Endothelial cell (in vitro differentiated cells): Measurements from ENCODE around the gene ITPK1. TPM values are rescaled to one million over a fixed set of nuclear protein-coding genes. Genes with fewer than 3 reads are reported as not detected.

ENCODE experiments used
- DNase-seq: peaks from one replicate; pipeline ENCODE4 v3.0.0; 2021; ENCODE audit warnings: low spot score
- H3K27ac Mint-ChIP-seq: one replicate; pipeline ENCODE4 v1.8.0; 2021; ENCODE audit warnings: mixed read lengths, inconsistent platforms; ENCODE audit not compliant: unreplicated experiment
- H3K27me3 Mint-ChIP-seq: one replicate; pipeline ENCODE4 v1.8.0; 2021; ENCODE audit warnings: mild to moderate bottlenecking, moderate library complexity, mixed read lengths, inconsistent platforms; ENCODE audit not compliant: unreplicated experiment
- H3K36me3 Mint-ChIP-seq: one replicate; pipeline ENCODE4 v1.8.0; 2021; ENCODE audit warnings: mild to moderate bottlenecking, low read depth, mixed read lengths, inconsistent platforms; ENCODE audit not compliant: unreplicated experiment
- H3K4me1 Mint-ChIP-seq: one replicate; pipeline ENCODE4 v1.8.0; 2021; ENCODE audit warnings: mild to moderate bottlenecking, mixed read lengths, inconsistent platforms; ENCODE audit not compliant: unreplicated experiment
- H3K4me3 Mint-ChIP-seq: one replicate; pipeline ENCODE4 v1.8.0; 2021; ENCODE audit warnings: mild to moderate bottlenecking, mixed read lengths, inconsistent platforms; ENCODE audit not compliant: unreplicated experiment
- H3K9me3 Mint-ChIP-seq: one replicate; pipeline ENCODE4 v1.8.0; 2021; ENCODE audit warnings: mixed read lengths, inconsistent platforms; ENCODE audit not compliant: unreplicated experiment
- CTCF ChIP-seq: fragments of 200-600 bp; sonication (generic); IDR thresholded peaks from one replicate; pipeline ENCODE4 v1.5.0; 2021; ENCODE audit warnings: antibody characterized with exemption; ENCODE audit not compliant: unreplicated experiment
- total RNA-seq: library from RNA; stranded (reverse); fragmentation: NEBNext Ultra II Directional; extraction: Animal tissue kit (Norgen Biotek cat#: 25700); gene quantifications from one replicate; pipeline ENCODE4 v1.2.1, GENCODE V29; 2021; ENCODE audit not compliant: unreplicated experiment

Gene ITPK1
- total RNA-seq, 1 donor from 2014 or later = 39.2 TPM

DNA sequence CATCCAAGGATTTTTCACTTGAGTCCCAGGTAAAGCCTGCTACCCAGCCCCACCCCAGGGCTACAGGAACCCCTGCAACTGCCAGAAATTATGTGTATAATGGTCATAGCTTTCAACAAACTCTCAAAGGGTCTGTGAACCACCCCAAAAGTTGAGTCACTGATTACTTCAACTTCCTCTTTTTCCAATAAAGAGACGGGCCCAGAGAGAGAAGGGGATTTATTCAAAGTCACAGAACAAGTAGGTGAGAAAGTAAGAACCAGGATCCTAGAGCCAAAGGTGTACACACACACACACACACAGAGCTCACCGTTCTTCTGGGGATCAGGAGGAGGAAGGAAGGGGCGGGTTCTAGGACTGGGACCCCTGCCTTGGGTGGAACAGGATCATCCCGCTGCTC, 4.8 kb upstream of the ITPK1 start:
- H3K27ac Mint-ChIP-seq = no peak overlapping the region
- no peaks in the 10 kb centered on the region for H3K4me1 Mint-ChIP-seq
- no peak for TF ChIP-seq CTCF
- DNase-seq = no peak
- no peaks in the 10 kb centered on the region for H3K9me3 Mint-ChIP-seq
- H3K4me3 Mint-ChIP-seq = no peak overlapping the region
- peaks cover 11% of the 10 kb centered on the region for H3K27me3 Mint-ChIP-seq
- H3K36me3 Mint-ChIP-seq = no peaks in the 10 kb centered on the region

- Mint-ChIP-seq H3K9me3 (no peaks in the 10 kb centered on the region), H3K36me3 (no peaks in the 10 kb centered on the region), H3K27me3 (peaks cover 17% of the 10 kb centered on the region), H3K4me3 (peak overlapping the region; percentile 83), H3K4me1 (peaks cover 11% of the 10 kb centered on the region), H3K27ac (no peak overlapping the region)
- no peak for DNase-seq
- TF ChIP-seq CTCF = no peak
Observed at GRCh38 chr14:93116676-93117200, 1.0 kb upstream of the ITPK1 start.

DNA sequence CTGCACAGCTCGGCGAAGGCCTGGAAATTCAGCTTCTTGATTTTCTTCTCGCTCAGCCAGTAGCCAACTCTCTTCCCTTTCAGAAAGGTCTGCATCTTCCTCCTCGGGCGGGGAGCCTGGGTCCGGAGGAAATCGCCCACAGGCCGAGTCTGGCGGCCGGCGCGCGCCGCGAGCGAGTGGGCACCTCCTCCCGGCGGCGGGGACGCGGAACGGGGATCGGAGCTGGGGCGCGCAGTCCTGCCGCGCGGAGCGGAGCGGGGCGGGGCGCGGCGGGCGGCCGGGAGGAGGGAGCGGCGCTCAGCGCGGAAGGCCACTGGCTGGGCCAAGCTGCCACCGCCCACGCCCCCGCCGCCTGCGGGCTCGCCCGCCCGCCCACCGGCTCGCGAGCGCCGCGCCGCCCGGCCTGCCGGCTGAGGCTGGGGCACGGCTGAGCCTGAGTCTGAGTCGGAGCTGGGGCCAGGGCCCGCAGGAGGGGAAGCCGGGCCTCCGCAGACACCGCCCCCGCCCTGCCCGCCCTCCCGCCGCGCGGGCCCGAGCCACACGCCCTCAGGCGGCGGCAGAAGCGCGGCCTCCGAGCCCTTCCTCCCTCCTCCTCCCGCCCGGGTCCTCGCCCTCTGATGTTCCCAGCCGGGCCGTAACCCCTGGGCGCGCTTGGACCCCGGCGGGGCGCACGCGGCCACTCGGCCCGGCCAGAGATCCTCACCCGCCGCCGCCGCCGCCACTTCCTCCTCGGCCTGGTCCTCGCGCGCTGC, 480 bp downstream of the ITPK1 start:
- H3K9me3 Mint-ChIP-seq = no peaks in the 10 kb centered on the region
- no peak overlapping the region for H3K27ac Mint-ChIP-seq
- peaks cover 11% of the 10 kb centered on the region for H3K4me1 Mint-ChIP-seq
- H3K27me3 Mint-ChIP-seq = peaks cover 15% of the 10 kb centered on the region
- DNase-seq = peak; percentile 79
- no peak for TF ChIP-seq CTCF
- no peaks in the 10 kb centered on the region for H3K36me3 Mint-ChIP-seq
- H3K4me3 Mint-ChIP-seq = peak overlapping the region; percentile 84

GRCh38 chr14:93114713-93115068, 1.0 kb downstream of the ITPK1 start:
- Mint-ChIP-seq H3K27ac (no peak overlapping the region), H3K4me1 (peaks cover 11% of the 10 kb centered on the region)

More at GRCh38 chr14:93114713-93115068, 1.0 kb downstream of the ITPK1 start:
- peak; percentile 18 for DNase-seq
- Mint-ChIP-seq H3K9me3 (no peaks in the 10 kb centered on the region), H3K27me3 (peaks cover 15% of the 10 kb centered on the region), H3K4me3 (peak overlapping the region; percentile 84), H3K36me3 (no peaks in the 10 kb centered on the region)
- TF ChIP-seq CTCF = no peak
